Mesothelial cell of epicardium (in vitro differentiated cells): ENCODE measurements around the gene ZNF385D. TPM values are rescaled to one million over a fixed set of nuclear protein-coding genes. Genes with fewer than 3 reads are reported as not detected.

Source experiments
- DNase-seq, 2 experiments: peaks; one replicate each; pipeline ENCODE4 v3.0.0; 2021; ENCODE audit warnings: low spot score in 2 of 2; ENCODE audit not compliant: unreplicated experiment in 2 of 2
- H3K27ac Mint-ChIP-seq: 2 replicates; pipeline ENCODE4 v1.8.0; 2021; ENCODE audit warnings: mixed read lengths
- H3K27me3 Mint-ChIP-seq: 2 replicates; pipeline ENCODE4 v1.8.0; 2021; ENCODE audit warnings: low read depth, mixed read lengths
- H3K36me3 Mint-ChIP-seq: 2 replicates; pipeline ENCODE4 v1.8.0; 2021; ENCODE audit warnings: mixed read lengths
- H3K4me1 Mint-ChIP-seq: 2 replicates; pipeline ENCODE4 v1.8.0; 2021; ENCODE audit warnings: mixed read lengths
- H3K4me3 Mint-ChIP-seq: 2 replicates; pipeline ENCODE4 v1.8.0; 2021; ENCODE audit warnings: mild to moderate bottlenecking, moderate library complexity, mixed read lengths
- H3K9me3 Mint-ChIP-seq: 2 replicates; pipeline ENCODE4 v1.8.0; 2021; ENCODE audit warnings: mixed read lengths
- CTCF ChIP-seq: fragments of 200-600 bp; sonication (generic); IDR thresholded peaks from one replicate; pipeline ENCODE4 v1.5.0; 2021; ENCODE audit warnings: antibody characterized with exemption; ENCODE audit not compliant: unreplicated experiment
- total RNA-seq: library from RNA; stranded (reverse); gene quantifications from 3 replicates; pipeline ENCODE4 v1.2.1, GENCODE V29; 2021

ZNF385D gene
- total RNA-seq, 1 donor from 2014 or later, result 3.7 TPM

- Mint-ChIP-seq H3K36me3 (no peaks in the 10 kb centered on the region), H3K27ac (no peak overlapping the region), H3K4me1 (peaks cover 2% of the 10 kb centered on the region)
Measured at GRCh38 chr3:21564531-21564930, 186.5 kb downstream of the ZNF385D start.

GRCh38 chr3:21562243-21562642 is 188.8 kb downstream of the ZNF385D start:
- Mint-ChIP-seq H3K36me3 (no peaks in the 10 kb centered on the region), H3K27ac (no peak overlapping the region), H3K4me3 (no peak overlapping the region), H3K4me1 (peaks cover 2% of the 10 kb centered on the region), H3K27me3 (no peaks in the 10 kb centered on the region), H3K9me3 (peaks cover 28% of the 10 kb centered on the region)
- no peak for DNase-seq
- TF ChIP-seq CTCF, result no peak

More at GRCh38 chr3:21564531-21564930, 186.5 kb downstream of the ZNF385D start:
- Mint-ChIP-seq H3K9me3 (peaks cover 9% of the 10 kb centered on the region), H3K27me3 (no peaks in the 10 kb centered on the region), H3K4me3 (no peak overlapping the region)
- no peak for DNase-seq
- no peak for TF ChIP-seq CTCF

- Mint-ChIP-seq H3K36me3 (no peaks in the 10 kb centered on the region), H3K4me3 (no peak overlapping the region), H3K4me1 (peaks cover 2% of the 10 kb centered on the region), H3K27me3 (no peaks in the 10 kb centered on the region), H3K9me3 (peaks cover 35% of the 10 kb centered on the region), H3K27ac (no peak overlapping the region)
- DNase-seq, result no peak
- TF ChIP-seq CTCF, result no peak
Measured at GRCh38 chr3:21561472-21561871, 189.5 kb downstream of the ZNF385D start.

GRCh38 chr3:21551019-21551418 is 200.0 kb downstream of the ZNF385D start:
- no peak for TF ChIP-seq CTCF
- H3K27me3 Mint-ChIP-seq, result no peaks in the 10 kb centered on the region
- H3K4me1 Mint-ChIP-seq, result peaks cover 6% of the 10 kb centered on the region
- no peak for DNase-seq
- no peaks in the 10 kb centered on the region for H3K36me3 Mint-ChIP-seq
- H3K27ac Mint-ChIP-seq, result no peak overlapping the region
- H3K4me3 Mint-ChIP-seq, result no peak overlapping the region
- H3K9me3 Mint-ChIP-seq, result no peaks in the 10 kb centered on the region

GRCh38 chr3:21544076-21544462 is 206.9 kb downstream of the ZNF385D start:
- no peaks in the 10 kb centered on the region for H3K9me3 Mint-ChIP-seq
- no peak for DNase-seq
- H3K27me3 Mint-ChIP-seq, result no peaks in the 10 kb centered on the region
- H3K4me3 Mint-ChIP-seq, result no peak overlapping the region
- TF ChIP-seq CTCF, result no peak
- no peaks in the 10 kb centered on the region for H3K36me3 Mint-ChIP-seq
- peaks cover 4% of the 10 kb centered on the region for H3K4me1 Mint-ChIP-seq
- no peak overlapping the region for H3K27ac Mint-ChIP-seq

- peaks cover 4% of the 10 kb centered on the region for H3K4me1 Mint-ChIP-seq
Measured at GRCh38 chr3:21543380-21544075, 207.5 kb downstream of the ZNF385D start.

More at GRCh38 chr3:21543380-21544075, 207.5 kb downstream of the ZNF385D start:
- no peak for TF ChIP-seq CTCF
- Mint-ChIP-seq H3K27ac (no peak overlapping the region), H3K9me3 (no peaks in the 10 kb centered on the region), H3K27me3 (no peaks in the 10 kb centered on the region), H3K4me3 (no peak overlapping the region), H3K36me3 (no peaks in the 10 kb centered on the region)
- DNase-seq, result no peak
